K562 (cell line): ENCODE results near the gene CARS2. TPM values are rescaled to one million over a fixed set of nuclear protein-coding genes. Genes with fewer than 3 reads are reported as not detected.

Experiments used
- ATAC-seq: fragments of 200-7000 bp; cut with Tn5 transposase; 3 replicates; pipeline ENCODE4 v1.9.1; 2020; ENCODE audit warnings: moderate library complexity
- BruUV-seq: library from RNA; stranded (reverse); fragments of 400-500 nt; replicated peaks from 2 replicates; lab custom pipeline; 2021; lab: Mats Ljungman, UMichigan
- CTCF ChIA-PET: fragments of 300-600 bp; formaldehyde crosslinking; extraction: SDS; loops from one replicate; lab custom pipeline; 2021; ENCODE audit warnings: low intra/inter-chr PET ratio; lab: Yijun Ruan, JAX
- POLR2A ChIA-PET: fragments of 300-600, 350-650 bp; sonication (Branson Sonifier 250); formaldehyde crosslinking; extraction: SDS; loops from one replicate; lab custom pipeline; 2021; ENCODE audit warnings: antibody characterized with exemption, inconsistent platforms; lab: Yijun Ruan, JAX
- DNase-seq, 4 experiments: peaks; one replicate each; pipeline versions ENCODE4 v3.0.0 to v3.0.0-alpha.2; 2011 to 2018; ENCODE audit warnings: low spot score in 3 of 4, mixed read lengths in 3 of 4; ENCODE audit errors: extremely low read depth in 1 of 4
- FAIRE-seq: peaks from 2 replicates; lab custom pipeline; 2011; peaks lifted over from hg19 to GRCh38; lab: Jason Lieb, UNC
- H2AFZ ChIP-seq: 2 replicates; pipeline ENCODE4 v1.6.0; 2011; ENCODE audit warnings: low read depth, low read length, control low read depth, inconsistent platforms
- H3K27ac ChIP-seq: fragments of 200-600 bp; 3 replicates; pipeline ENCODE4 v1.8.0; 2011; ENCODE audit warnings: low read depth, mild to moderate bottlenecking, control low read depth, inconsistent platforms, low read length, moderate library complexity, mixed read lengths; ENCODE audit errors: extremely low read depth
- H3K27me3 ChIP-seq, 2 experiments: fragments of 300-600 bp in 1 of 2; 2 replicates in 1 of 2; 3 replicates in 1 of 2; pipeline versions ENCODE4 v1.6.0 to v1.8.0; 2011; ENCODE audit warnings: inconsistent platforms in 2 of 2, low read length in 2 of 2, mild to moderate bottlenecking in 1 of 2, mixed read lengths in 1 of 2, moderate library complexity in 1 of 2; ENCODE audit not compliant: control insufficient read depth in 2 of 2, insufficient read depth in 2 of 2
- H3K36me3 ChIP-seq: fragments of 300-600 bp; 3 replicates; pipeline ENCODE4 v1.8.0; 2011; ENCODE audit warnings: mild to moderate bottlenecking, low read length, inconsistent platforms; ENCODE audit not compliant: control insufficient read depth, insufficient read depth
- H3K4me1 ChIP-seq, 2 experiments: fragments of 200-600 bp in 1 of 2; replicated peaks in 1 of 2; 2 replicates in 1 of 2; 3 replicates in 1 of 2; pipeline versions ENCODE4 v1.5.1 to v1.8.0; 2011; ENCODE audit warnings: inconsistent platforms in 2 of 2, low read length in 2 of 2, mild to moderate bottlenecking in 1 of 2, mixed read lengths in 1 of 2, moderate library complexity in 1 of 2; ENCODE audit not compliant: control insufficient read depth in 2 of 2, insufficient read depth in 2 of 2
- H3K4me2 ChIP-seq: 2 replicates; pipeline ENCODE4 v1.6.1; 2011; ENCODE audit warnings: low read length, control low read depth, inconsistent platforms, mixed read lengths; ENCODE audit not compliant: insufficient read depth
- H3K4me3 ChIP-seq: fragments of 200-600 bp; sonication (generic), shearing (Covaris generic); 2 replicates; pipeline ENCODE4 v1.5.1; 2016; ENCODE audit warnings: control low read depth, inconsistent platforms
- H3K79me2 ChIP-seq: fragments of 200-600 bp; 3 replicates; pipeline ENCODE4 v1.8.0; 2011; ENCODE audit warnings: low read length, inconsistent platforms; ENCODE audit not compliant: control insufficient read depth, insufficient read depth
- H3K9ac ChIP-seq, 2 experiments: 2 replicates each; pipeline versions ENCODE4 v1.6.0 to v1.6.1; 2011; ENCODE audit warnings: low read depth in 2 of 2, low read length in 2 of 2, control low read depth in 1 of 2, inconsistent platforms in 1 of 2, mild to moderate bottlenecking in 1 of 2, mixed read lengths in 1 of 2; ENCODE audit not compliant: insufficient read depth in 1 of 2
- H3K9me1 ChIP-seq: one replicate; pipeline ENCODE4 v1.6.0; 2011; ENCODE audit warnings: inconsistent platforms, mild to moderate bottlenecking, low read length, moderate library complexity; ENCODE audit not compliant: control insufficient read depth, insufficient read depth
- H3K9me3 ChIP-seq: replicated peaks from 2 replicates; pipeline ENCODE4 v1.5.1; 2011; ENCODE audit warnings: low read depth, low read length, inconsistent platforms; ENCODE audit not compliant: control insufficient read depth, insufficient read depth
- H4K20me1 ChIP-seq: replicated peaks from 2 replicates; pipeline ENCODE4 v1.6.1; 2011; ENCODE audit warnings: low read length, inconsistent platforms, mixed read lengths; ENCODE audit not compliant: control insufficient read depth, insufficient read depth
- MEF2D ChIP-seq: conservative IDR thresholded peaks from 2 replicates; pipeline ENCODE4 v1.6.1; 2016; ENCODE audit warnings: low read depth, missing genetic modification characterization, missing compliant biosample characterization
- OTX1 ChIP-seq: fragments of 450-650 bp; formaldehyde crosslinking; IDR thresholded peaks from 2 replicates; pipeline ENCODE4 v1.4.0; 2022; ENCODE audit warnings: mild to moderate bottlenecking
- ZNF3 ChIP-seq: fragments of 250-450 bp; sonication (Bioruptor Pico); IDR thresholded peaks from 2 replicates; pipeline ENCODE4 v1.5.0; 2021; ENCODE audit warnings: mild to moderate bottlenecking, moderate library complexity
- ZNF436 ChIP-seq: fragments of 250-450, 450-650 bp; sonication (Bioruptor Pico); formaldehyde crosslinking; IDR thresholded peaks from 2 replicates; pipeline ENCODE4 v1.7.0; 2020; ENCODE audit warnings: mild to moderate bottlenecking
- WGBS: fragments of 100-300 bp; shearing (Covaris generic); methylation state at CpG from one replicate; pipeline ENCODE4 v1.1.6; 2016; ENCODE audit warnings: low coverage, mixed read lengths; ENCODE audit not compliant: insufficient coverage; ENCODE audit errors: missing lambda C conversion rate; 5-methylcytosine and 5-hydroxymethylcytosine counted together
- in situ Hi-C: fragments of 300-500 bp; cut with MboI; formaldehyde crosslinking; loops from 4 replicates; pipeline ENCODE4 v1.15.0; 2018; ENCODE audit warnings: inconsistent platforms, mixed read lengths
- intact Hi-C: fragments of 100-400 bp; cut with micrococcal nuclease; formaldehyde crosslinking; loops from 2 replicates; pipeline ENCODE4 v1.14.2; 2022
- polyA plus RNA-seq, 8 experiments: library from polyadenylated mRNA; depleted of rRNA in 4 of 8; stranded (reverse) in 5 of 8; unstranded in 3 of 8; fragments of >200 nt; fragmentation: Nextera tagmentation in 2 of 8; fragmentation: Illumina TruSeq in 1 of 8; extraction: Ambion mirVana in 2 of 8; extraction: Trizol in 1 of 8; gene quantifications; 2 replicates each; pipeline versions ENCODE4 v1.2.1 to v1.2.3, GENCODE V29; 2011 to 2014; ENCODE audit warnings: inconsistent platforms in 1 of 8, missing spikeins in 1 of 8
- total RNA-seq, 7 experiments: library from RNA; depleted of rRNA in 6 of 7; stranded (reverse); fragments of >200 nt in 6 of 7; fragmentation: Illumina TruSeq in 2 of 7; extraction: Trizol in 2 of 7; gene quantifications; 2 replicates each; pipeline versions ENCODE4 v1.2.1 to v1.2.3, GENCODE V29; 2011 to 2021; ENCODE audit warnings: low replicate concordance in 1 of 7

CARS2 gene
- total and polyA plus RNA-seq, 9 of the 15 experiments (the other 6 are each of a cell fraction or from before 2014, with no cell fraction given) = 1.7 to 37.4 (median 30.5) TPM

DNA sequence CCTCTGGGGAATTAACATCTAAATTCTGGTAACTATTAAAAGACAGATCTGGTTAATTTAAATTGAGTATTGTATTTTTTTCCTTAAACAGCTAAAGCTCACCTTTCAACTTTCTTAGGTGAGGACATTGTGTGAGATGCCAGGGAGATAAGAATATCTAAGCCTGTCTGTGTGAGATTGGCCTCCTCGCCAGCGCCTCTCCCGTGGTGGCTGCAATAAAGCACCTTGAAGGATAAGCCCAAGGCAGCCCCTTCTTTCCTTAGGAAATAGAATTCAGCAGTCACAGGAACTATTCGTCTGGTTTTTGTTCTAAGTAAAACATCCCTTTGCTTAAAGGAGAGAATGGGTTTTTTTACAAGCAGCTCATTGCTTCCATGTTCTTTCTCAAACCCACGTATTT, 66.0 kb downstream of the CARS2 start:
- ChIA-PET CTCF (no interaction called here), POLR2A (interaction anchor here (0.7 to 1.2 kb wide), 2 partner anchors 11 to 73 kb away, joined by 3 read pairs; no protein-coding TSS in a partner anchor)
- Histone ChIP-seq H3K4me3 (no peak overlapping the region), H3K4me1 (peaks cover 0 to 5% of the 10 kb centered on the region in 2 experiments; a peak in 2 of 5 replicates), H3K9me1 (no peaks in the 10 kb centered on the region), H3K36me3 (peaks cover 87% of the 10 kb centered on the region), H3K9ac (no peak overlapping the region), H2AFZ (no peak overlapping the region), H3K27ac (no peak overlapping the region), H3K4me2 (no peak overlapping the region), H3K79me2 (no peaks in the 10 kb centered on the region)
- in situ Hi-C loops = no loop called here
- no peak for DNase-seq
- BruUV-seq = no TSS peak
- ATAC-seq = no peak
- FAIRE-seq = no peak
- TF ChIP-seq ZNF3 = no peak
- no peak for TF ChIP-seq OTX1
- TF ChIP-seq ZNF436 = no peak
- TF ChIP-seq MEF2D = no peak
- TF ChIP-seq, all 486 proteins: peak for 0
- 57% methylated on average over 5 of the region's 5 CpGs for WGBS
- H3K9me3 ChIP-seq = no peaks in the 10 kb centered on the region
- no peaks in the 10 kb centered on the region for H3K27me3 ChIP-seq
- intact Hi-C loops = no loop called here
- H4K20me1 ChIP-seq = no peaks in the 10 kb centered on the region
